Measurements from ENCODE around the gene FAM98A. TPM values are rescaled to one million over a fixed set of nuclear protein-coding genes. Genes with fewer than 3 reads are reported as not detected.

The FAM98A gene
- polyA plus RNA-seq, 3 donors: 1.9 to 9.6 (median 7.1) TPM

DNA sequence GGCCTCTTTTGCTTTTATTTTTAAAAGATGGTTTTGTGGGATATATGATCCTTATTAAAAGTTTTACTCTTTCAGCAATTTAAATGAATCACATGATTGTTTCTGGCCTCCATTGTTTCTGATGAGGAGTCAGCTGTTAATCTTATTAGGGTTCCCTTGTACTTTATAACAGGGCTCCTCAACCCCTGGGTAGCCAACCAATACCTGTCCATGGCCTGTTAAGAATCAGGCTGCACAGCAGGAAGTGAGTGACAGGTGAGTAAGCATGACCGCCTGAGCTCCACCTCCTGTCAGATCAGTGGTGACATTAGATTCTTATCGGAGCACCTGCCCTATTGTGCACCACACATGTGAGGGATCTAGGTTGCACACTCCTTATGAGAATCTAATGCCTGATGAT is 45.1 kb upstream of the FAM98A start:
- DNase-seq: no peak
- intact Hi-C loops (cut with micrococcal nuclease): no loop called here
- Mint-ChIP-seq H3K27me3 (ENCODE audit: low read depth in 3 of 3) (peaks cover 0 to 4% (median 0%) of the 10 kb centered on the region in 3 donors), H3K27ac (no peak overlapping the region), H3K4me1 (no peaks in the 10 kb centered on the region), H3K9me3 (peaks cover 2 to 15% (median 6%) of the 10 kb centered on the region in 7 donors), H3K4me3 (no peak overlapping the region), H3K36me3 (no peaks in the 10 kb centered on the region)
- H3K9me3 ChIP-seq (replicated peaks in 1 of 2; ENCODE audit: control insufficient read depth in 1 of 2, insufficient read depth in 1 of 2, low read length in 2 of 2): peaks cover 0 to 9% of the 10 kb centered on the region in 2 donors
- TF ChIP-seq CTCF (IDR thresholded peaks at IDR 0.05): no peak
- H4K20me1 ChIP-seq (ENCODE audit: insufficient read depth, low read length): no peaks in the 10 kb centered on the region
- no CpG with 5 or more reads among the region's 2 CpGs for WGBS (ENCODE audit: insufficient coverage)
- no peak overlapping the region for H2AFZ ChIP-seq (ENCODE audit: insufficient read depth, low read depth, low read length, poor library complexity, severe bottlenecking)
- no peak overlapping the region for H3K4me3 ChIP-seq (replicated peaks in 1 of 3; ENCODE audit: low read depth in 2 of 3, low read length in 3 of 3)
- no peak overlapping the region for H3K27ac ChIP-seq (ENCODE audit: low read depth in 1 of 2, low read length in 2 of 2)
- no peaks in the 10 kb centered on the region for H3K4me1 ChIP-seq (ENCODE audit: control insufficient read depth in 1 of 2, insufficient read depth in 2 of 2, low read length in 2 of 2)
- H3K27me3 ChIP-seq (ENCODE audit: control insufficient read depth in 2 of 2, insufficient read depth in 2 of 2, low read length in 2 of 2): no peaks in the 10 kb centered on the region
- no peak overlapping the region for H3K9ac ChIP-seq (ENCODE audit: insufficient read depth, low read length, poor library complexity, severe bottlenecking)
- no peaks in the 10 kb centered on the region for H3K36me3 ChIP-seq (replicated peaks in 1 of 2; ENCODE audit: control insufficient read depth in 1 of 2, insufficient read depth in 2 of 2, low read length in 2 of 2)
- no peak overlapping the region for H3K4me2 ChIP-seq (replicated peaks; ENCODE audit: extremely low read depth, low read length, poor library complexity, severe bottlenecking)
- no peaks in the 10 kb centered on the region for H3K79me2 ChIP-seq (ENCODE audit: insufficient read depth, low read length)

DNA sequence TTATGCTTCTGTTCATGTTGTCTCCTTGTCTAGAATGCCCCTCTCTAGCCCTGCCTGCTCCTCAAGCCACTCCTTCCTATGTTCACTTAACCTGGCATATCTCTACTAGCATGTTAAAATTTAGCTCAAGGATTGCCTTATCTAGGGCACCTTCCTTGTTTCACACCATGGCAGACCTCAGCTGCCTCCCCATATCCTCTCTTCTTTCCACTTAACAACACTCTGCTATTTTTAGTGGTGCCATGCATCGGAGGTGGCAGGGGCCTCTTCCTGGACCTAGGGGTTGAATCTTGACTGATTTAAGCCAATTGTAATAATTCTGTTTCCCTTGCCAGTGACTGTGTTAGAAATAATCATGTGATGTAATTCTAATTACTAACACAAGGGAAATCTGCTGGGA is 36.9 kb upstream of the FAM98A start:
- no peak overlapping the region for H3K4me2 ChIP-seq (replicated peaks; ENCODE audit: extremely low read depth, low read length, poor library complexity, severe bottlenecking)
- no peak for TF ChIP-seq CTCF (IDR thresholded peaks at IDR 0.05)
- DNase-seq: no peak
- no peak overlapping the region for H3K27ac Mint-ChIP-seq
- no peaks in the 10 kb centered on the region for H4K20me1 ChIP-seq (ENCODE audit: insufficient read depth, low read length)
- no peaks in the 10 kb centered on the region for H3K4me1 ChIP-seq (ENCODE audit: control insufficient read depth in 1 of 2, insufficient read depth in 2 of 2, low read length in 2 of 2)
- H2AFZ ChIP-seq (ENCODE audit: insufficient read depth, low read depth, low read length, poor library complexity, severe bottlenecking): no peak overlapping the region
- no peak overlapping the region for H3K9ac ChIP-seq (ENCODE audit: insufficient read depth, low read length, poor library complexity, severe bottlenecking)
- H3K79me2 ChIP-seq (ENCODE audit: insufficient read depth, low read length): no peaks in the 10 kb centered on the region
- H3K36me3 Mint-ChIP-seq: no peaks in the 10 kb centered on the region
- H3K27ac ChIP-seq (ENCODE audit: low read depth in 1 of 2, low read length in 2 of 2): no peak overlapping the region
- no peak overlapping the region for H3K4me3 Mint-ChIP-seq
- no peak overlapping the region for H3K4me3 ChIP-seq (replicated peaks in 1 of 3; ENCODE audit: low read depth in 2 of 3, low read length in 3 of 3)
- no peaks in the 10 kb centered on the region for H3K27me3 ChIP-seq (ENCODE audit: control insufficient read depth in 2 of 2, insufficient read depth in 2 of 2, low read length in 2 of 2)
- no peaks in the 10 kb centered on the region for H3K9me3 ChIP-seq (replicated peaks in 1 of 2; ENCODE audit: control insufficient read depth in 1 of 2, insufficient read depth in 1 of 2, low read length in 2 of 2)
- H3K36me3 ChIP-seq (replicated peaks in 1 of 2; ENCODE audit: control insufficient read depth in 1 of 2, insufficient read depth in 2 of 2, low read length in 2 of 2): no peaks in the 10 kb centered on the region
- H3K27me3 Mint-ChIP-seq (ENCODE audit: low read depth in 3 of 3): no peaks in the 10 kb centered on the region
- H3K9me3 Mint-ChIP-seq: peaks cover 0 to 3% (median 0%) of the 10 kb centered on the region in 7 donors
- H3K4me1 Mint-ChIP-seq: no peaks in the 10 kb centered on the region
- intact Hi-C loops (cut with micrococcal nuclease): no loop called here
- WGBS (ENCODE audit: insufficient coverage): no CpG with 5 or more reads among the region's 1 CpG
